Smooth muscle cell (in vitro differentiated cells): ENCODE measurements around the gene GSTT2. TPM values are rescaled to one million over a fixed set of nuclear protein-coding genes. Genes with fewer than 3 reads are reported as not detected.
"Not testable (repeated sequence)": the region's sequence is repeated elsewhere in the genome, so short reads cannot be mapped to it uniquely, and the experiment has no call there.

Experiments
- DNase-seq: peaks from one replicate; lab custom pipeline; 2025; ENCODE audit not compliant: unreplicated experiment; lab: John Stamatoyannopoulos, UW
- H2AFZ ChIP-seq: fragments of 200-600 bp; sonication (generic); 2 replicates; pipeline ENCODE4 v1.6.0; 2016; ENCODE audit warnings: antibody characterized with exemption, low read depth, mild to moderate bottlenecking
- H3F3A ChIP-seq: fragments of 200-600 bp; sonication (generic); 2 replicates; pipeline ENCODE4 v1.6.0; 2017; ENCODE audit warnings: antibody characterized with exemption, low read depth
- H3K27ac ChIP-seq: fragments of 200-600 bp; sonication (generic); 2 replicates; pipeline ENCODE4 v1.5.1; 2016; ENCODE audit warnings: low read depth, mild to moderate bottlenecking
- H3K27me3 ChIP-seq: fragments of 200-600 bp; sonication (generic); 2 replicates; pipeline ENCODE4 v1.6.1; 2016; ENCODE audit warnings: low read depth, mild to moderate bottlenecking
- H3K36me3 ChIP-seq: fragments of 200-600 bp; sonication (generic); 2 replicates; pipeline ENCODE4 v1.5.1; 2016; ENCODE audit warnings: low read depth
- H3K4me1 ChIP-seq: fragments of 200-600 bp; sonication (generic); 2 replicates; pipeline ENCODE4 v1.5.1; 2016; ENCODE audit warnings: low read depth
- H3K4me2 ChIP-seq: fragments of 200-600 bp; sonication (generic); 2 replicates; pipeline ENCODE4 v1.6.0; 2016; ENCODE audit warnings: mild to moderate bottlenecking
- H3K4me3 ChIP-seq: fragments of 200-600 bp; sonication (generic); 2 replicates; pipeline ENCODE4 v1.5.1; 2016; ENCODE audit warnings: mild to moderate bottlenecking
- H3K79me2 ChIP-seq: fragments of 200-600 bp; sonication (generic); 2 replicates; pipeline ENCODE4 v1.6.0; 2016; ENCODE audit warnings: low read depth, mild to moderate bottlenecking
- H3K9ac ChIP-seq: fragments of 200-600 bp; sonication (generic); 2 replicates; pipeline ENCODE4 v1.6.0; 2016; ENCODE audit warnings: low read depth
- H3K9me3 ChIP-seq: fragments of 200-600 bp; sonication (generic); replicated peaks from 2 replicates; pipeline ENCODE4 v1.5.1; 2016; ENCODE audit warnings: low read depth
- H4K20me1 ChIP-seq: fragments of 200-600 bp; sonication (generic); 2 replicates; pipeline ENCODE4 v1.6.0; 2016; ENCODE audit warnings: low read depth
- CTCF ChIP-seq: fragments of 200-600 bp; sonication (generic); IDR thresholded peaks from 2 replicates; pipeline ENCODE4 v1.5.1; 2017; ENCODE audit warnings: borderline replicate concordance, mild to moderate bottlenecking, antibody characterized with exemption; ENCODE audit not compliant: insufficient read depth, poor library complexity, severe bottlenecking
- WGBS: methylation state at CpG from one replicate; pipeline ENCODE4 v1.1.7; 2016; ENCODE audit warnings: low lambda C conversion rate; 5-methylcytosine and 5-hydroxymethylcytosine counted together
- polyA plus RNA-seq: library from polyadenylated mRNA; unstranded; fragments of >200 nt; fragmentation: Nextera tagmentation; extraction: Ambion mirVana; gene quantifications from 2 replicates; pipeline ENCODE4 v1.2.1, GENCODE V29; 2016
- total RNA-seq: library from RNA; depleted of rRNA; stranded (reverse); fragments of >200 nt; gene quantifications from 2 replicates; pipeline ENCODE4 v1.2.3, GENCODE V29; 2014

GSTT2 gene
- total and polyA plus RNA-seq, 2 experiments from 2014 or later: 0.27 to 3.1 TPM

- not testable (repeated sequence) for H3K36me3 ChIP-seq, H2AFZ ChIP-seq
- no CpG with 5 or more reads among the region's 29 CpGs for WGBS
These were observed 5.6 kb upstream of the GSTT2 start, which contains the start of gene DDT for GRCh38 chr22:23974345-23974744. Gene DDT, minus strand, starts transcription at chr22:23974441. Its CDS starts 27 bp downstream, at chr22:23974414.

GRCh38 chr22:23974836-23975352 lies 5.0 kb upstream of the GSTT2 start:
- no CpG with 5 or more reads among the region's 27 CpGs for WGBS
- H2AFZ ChIP-seq, H4K20me1 ChIP-seq, H3K36me3 ChIP-seq, H3K4me3 ChIP-seq, H3F3A ChIP-seq, H3K9me3 ChIP-seq, H3K9ac ChIP-seq, H3K27me3 ChIP-seq, DNase-seq, H3K4me2 ChIP-seq, H3K79me2 ChIP-seq, H3K4me1 ChIP-seq, H3K27ac ChIP-seq: not testable (repeated sequence)

More at GRCh38 chr22:23974345-23974744, 5.6 kb upstream of the GSTT2 start, which contains the start of gene DDT:
- H4K20me1 ChIP-seq, H3K9me3 ChIP-seq, H3K4me3 ChIP-seq, DNase-seq, H3K9ac ChIP-seq, H3F3A ChIP-seq, H3K27me3 ChIP-seq, H3K79me2 ChIP-seq, H3K4me1 ChIP-seq, H3K4me2 ChIP-seq, H3K27ac ChIP-seq: not testable (repeated sequence)

- not testable (repeated sequence) for H3K9ac ChIP-seq, DNase-seq, H2AFZ ChIP-seq, H3K27ac ChIP-seq, H3F3A ChIP-seq, H3K36me3 ChIP-seq, H3K27me3 ChIP-seq, H3K9me3 ChIP-seq, H3K4me2 ChIP-seq, H3K4me3 ChIP-seq, H3K79me2 ChIP-seq, H3K4me1 ChIP-seq, H4K20me1 ChIP-seq
- WGBS: 93% methylated on average over 7 of the region's 12 CpGs
These were observed 2.6 kb upstream of the GSTT2 start for GRCh38 chr22:23977304-23977703.

- no CpG with 5 or more reads among the region's 7 CpGs for WGBS
These were observed 633 bp downstream of the GSTT2 start for GRCh38 chr22:23980567-23980966.

GRCh38 chr22:23984430-23984829 lies 4.5 kb downstream of the GSTT2 start:
- Histone ChIP-seq H3F3A (no peaks in the 10 kb centered on the region), H3K36me3 (no peaks in the 10 kb centered on the region), H3K4me2 (no peak overlapping the region), H4K20me1 (no peaks in the 10 kb centered on the region), H3K9ac (no peak overlapping the region), H3K27ac (no peak overlapping the region), H3K27me3 (no peaks in the 10 kb centered on the region), H3K79me2 (no peaks in the 10 kb centered on the region), H2AFZ (no peak overlapping the region), H3K4me3 (no peak overlapping the region), H3K9me3 (no peaks in the 10 kb centered on the region), H3K4me1 (no peaks in the 10 kb centered on the region)
- no peak for DNase-seq
- no CpG with 5 or more reads among the region's 6 CpGs for WGBS
- no peak for TF ChIP-seq CTCF

More at GRCh38 chr22:23980567-23980966, 633 bp downstream of the GSTT2 start:
- not testable (repeated sequence) for H3K4me2 ChIP-seq, H2AFZ ChIP-seq, H3K9ac ChIP-seq, H3K27me3 ChIP-seq, H3K36me3 ChIP-seq, H3K4me1 ChIP-seq, H3F3A ChIP-seq, H3K9me3 ChIP-seq, H4K20me1 ChIP-seq, DNase-seq, H3K4me3 ChIP-seq, H3K79me2 ChIP-seq, H3K27ac ChIP-seq

- not testable (repeated sequence) for H4K20me1 ChIP-seq, H3K27ac ChIP-seq, H3K79me2 ChIP-seq, H3F3A ChIP-seq, H3K9me3 ChIP-seq, H3K27me3 ChIP-seq, H3K4me2 ChIP-seq, H3K4me3 ChIP-seq, H2AFZ ChIP-seq, H3K4me1 ChIP-seq, DNase-seq, H3K9ac ChIP-seq, H3K36me3 ChIP-seq
- WGBS: no CpG with 5 or more reads among the region's 8 CpGs
These were observed 6.2 kb downstream of the GSTT2 start for GRCh38 chr22:23986089-23986488.

- H3F3A ChIP-seq, H3K4me1 ChIP-seq, DNase-seq, H3K9me3 ChIP-seq, H3K27ac ChIP-seq, H3K9ac ChIP-seq, H3K27me3 ChIP-seq, H3K4me2 ChIP-seq, H2AFZ ChIP-seq, H3K4me3 ChIP-seq, H3K36me3 ChIP-seq, H3K79me2 ChIP-seq, H4K20me1 ChIP-seq: not testable (repeated sequence)
- no CpG with 5 or more reads among the region's 4 CpGs for WGBS
These were observed 6.7 kb downstream of the GSTT2 start for GRCh38 chr22:23986538-23987178.
